DMS153 (cell line): ENCODE results near the gene LSM14A.
"Not testable (repeated sequence)": the region's sequence is repeated elsewhere in the genome, so short reads cannot be mapped to it uniquely, and the experiment has no call there.

Experiments
- DNase-seq: peaks from one replicate; lab custom pipeline; 2025; lab: John Stamatoyannopoulos, UW

LSM14A gene

DNA sequence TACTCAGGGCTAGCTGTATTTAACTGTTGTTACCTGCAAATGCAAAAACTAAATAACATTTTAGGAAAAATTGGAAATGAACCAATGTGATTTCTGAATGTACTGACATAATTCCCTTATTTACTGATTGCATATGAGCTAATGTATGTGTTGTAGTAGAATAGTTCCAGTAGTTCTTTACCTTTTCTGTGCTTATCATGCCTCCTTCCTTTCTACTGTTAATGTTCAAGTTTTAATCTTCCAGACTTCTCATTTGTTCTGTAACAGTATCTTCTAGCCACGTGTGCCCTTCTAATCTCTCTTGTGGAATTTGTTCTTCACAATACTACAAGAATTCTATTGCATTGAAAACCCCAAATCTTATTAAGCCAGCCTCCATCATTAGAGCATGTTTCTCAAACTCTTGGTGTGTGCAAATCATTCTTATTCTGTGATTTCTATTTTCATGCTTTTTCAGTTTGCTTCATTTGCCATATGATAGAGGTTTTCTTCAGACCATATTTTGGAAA is 17.7 kb downstream of the LSM14A start:
- no peak for DNase-seq

DNA sequence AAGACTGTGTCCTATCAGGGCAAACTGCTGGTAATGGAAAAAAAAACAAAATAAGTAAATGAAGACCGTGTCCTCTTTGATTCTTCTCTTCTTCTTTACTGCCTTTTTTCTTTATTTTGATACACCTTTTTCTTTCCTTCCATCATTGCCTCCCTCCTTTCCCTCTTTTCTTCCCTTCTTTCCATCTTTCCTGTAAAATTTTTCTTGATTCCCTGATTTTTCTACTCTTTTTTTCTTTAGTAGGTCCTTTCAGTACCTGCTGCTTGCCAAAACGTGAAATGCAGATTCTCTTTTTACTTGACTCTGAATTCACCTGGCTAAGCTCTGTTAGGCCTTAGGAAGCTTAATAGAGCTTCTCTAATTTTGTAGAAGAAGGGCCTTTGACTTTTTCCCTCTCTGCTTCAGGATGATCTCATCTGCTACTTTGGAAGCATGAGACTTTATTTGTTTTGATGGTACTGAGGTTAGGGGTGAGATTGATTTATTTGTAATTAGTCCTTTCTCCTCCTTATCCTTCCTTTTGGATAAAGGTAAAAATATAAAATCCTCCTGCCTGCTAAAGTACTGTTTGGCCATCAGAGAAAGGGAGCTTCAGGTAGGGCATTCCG is 19.2 kb downstream of the LSM14A start:
- no peak for DNase-seq

DNA sequence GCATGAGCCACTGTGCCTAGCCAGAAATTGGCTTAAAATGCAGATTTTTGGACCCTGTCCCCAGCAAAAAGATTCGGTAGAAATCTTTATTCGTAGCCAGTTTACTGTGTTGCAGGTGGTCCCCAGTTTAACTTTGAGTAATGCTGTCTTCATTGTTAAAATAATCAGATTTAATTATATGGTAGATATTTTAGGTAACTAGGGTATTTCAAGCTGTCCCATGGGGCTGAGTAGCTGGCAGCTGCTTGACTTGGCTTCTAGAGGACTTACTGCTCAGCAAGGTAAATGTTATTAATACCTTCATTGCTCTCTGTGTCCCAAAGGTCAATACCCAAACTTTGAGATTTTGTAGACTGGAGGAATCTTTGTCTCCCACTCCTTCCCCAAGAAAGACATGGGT is 21.1 kb downstream of the LSM14A start:
- no peak for DNase-seq

DNA sequence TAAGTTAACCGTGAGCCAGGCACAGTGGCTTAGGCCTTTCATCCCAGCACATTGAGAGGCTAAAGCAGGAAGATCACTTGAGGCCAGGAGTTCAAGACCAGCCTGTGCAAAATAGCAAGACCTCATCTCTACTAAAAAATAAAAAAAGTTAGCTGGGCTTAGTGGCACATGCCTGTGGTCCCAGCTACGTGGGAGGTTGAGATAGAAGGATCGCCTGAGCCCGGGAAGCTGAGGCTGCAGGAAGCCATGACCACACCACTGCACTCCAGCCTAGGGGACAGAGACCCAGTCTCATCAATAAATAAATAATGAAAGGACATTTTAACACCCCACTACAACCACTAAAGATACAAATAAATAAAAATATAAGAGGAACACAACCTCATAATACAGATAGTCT is 21.6 kb downstream of the LSM14A start:
- no peak for DNase-seq

GRCh38 chr19:34201133-34201532 is 28.8 kb downstream of the LSM14A start:
- no peak for DNase-seq

DNA sequence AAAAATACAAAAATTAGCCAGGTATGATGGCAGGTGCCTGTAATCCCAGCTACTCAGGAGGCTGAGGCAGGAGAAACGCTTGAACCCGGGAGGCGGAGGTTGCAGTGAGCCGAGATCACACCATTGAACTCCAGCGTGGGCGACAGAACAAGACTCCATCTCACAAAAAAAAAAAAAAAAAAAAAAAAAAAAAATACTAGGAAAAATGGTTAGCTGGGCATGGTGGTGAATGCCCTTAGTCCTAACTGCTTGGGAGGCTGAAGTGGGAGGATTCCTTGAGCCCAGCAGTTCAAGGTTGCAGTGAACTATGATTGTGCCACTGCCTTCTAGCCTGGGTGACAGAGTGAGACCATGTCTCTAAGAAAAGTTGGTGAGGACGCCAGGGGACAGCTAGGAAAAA is 33.0 kb downstream of the LSM14A start:
- not testable (repeated sequence) for DNase-seq

DNA sequence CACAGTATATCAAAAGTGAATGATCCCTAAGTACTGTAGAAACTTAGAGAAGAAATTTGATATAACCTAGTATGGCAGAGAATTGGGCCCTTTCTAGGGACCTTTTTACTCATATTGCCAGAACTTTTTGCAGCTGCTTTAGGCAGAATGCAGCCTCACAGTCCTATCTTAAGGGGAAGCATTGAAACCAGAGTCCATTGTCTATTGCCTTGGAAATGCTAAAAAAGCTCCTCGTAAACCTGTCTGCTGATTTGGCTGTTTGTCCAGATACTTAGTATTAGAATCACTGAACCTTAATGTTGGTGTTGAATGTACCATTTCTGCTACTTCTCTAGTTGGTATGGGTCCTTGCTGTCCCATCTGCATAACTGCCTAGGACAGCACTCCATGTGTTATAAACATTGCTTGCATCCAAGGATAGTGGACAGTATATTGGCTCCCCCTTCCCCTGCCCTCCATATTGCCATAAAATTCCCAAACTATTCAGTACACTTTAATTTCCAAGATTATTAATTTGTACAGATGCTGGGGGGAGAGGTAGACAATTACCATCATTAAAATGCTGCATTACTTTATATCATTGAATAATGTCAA is 36.1 kb downstream of the LSM14A start:
- no peak for DNase-seq

- DNase-seq = no peak
These were observed 37.4 kb downstream of the LSM14A start for GRCh38 chr19:34209726-34210125.

DNA sequence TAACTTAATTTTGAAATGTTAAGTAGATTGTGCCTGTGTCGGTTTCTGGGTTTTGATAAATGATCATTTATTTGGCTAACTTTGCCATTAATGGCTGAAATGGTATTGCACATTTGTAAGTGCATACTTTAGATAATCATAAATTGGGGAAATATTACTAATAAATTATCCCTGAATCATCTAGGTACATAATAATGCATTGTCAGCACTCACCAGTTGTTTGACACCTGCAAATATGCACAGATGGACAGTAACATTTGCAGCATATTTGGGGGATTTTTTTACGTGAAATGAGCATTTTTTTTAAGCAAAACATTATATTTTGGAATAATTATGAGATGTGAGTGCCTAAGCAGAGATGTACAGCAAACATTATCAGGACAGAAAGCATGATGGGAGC is 41.0 kb downstream of the LSM14A start:
- no peak for DNase-seq

- no peak for DNase-seq
These were observed 41.7 kb downstream of the LSM14A start for GRCh38 chr19:34214040-34214439.

GRCh38 chr19:34215006-34215665 is 42.8 kb downstream of the LSM14A start:
- DNase-seq = no peak

DNA sequence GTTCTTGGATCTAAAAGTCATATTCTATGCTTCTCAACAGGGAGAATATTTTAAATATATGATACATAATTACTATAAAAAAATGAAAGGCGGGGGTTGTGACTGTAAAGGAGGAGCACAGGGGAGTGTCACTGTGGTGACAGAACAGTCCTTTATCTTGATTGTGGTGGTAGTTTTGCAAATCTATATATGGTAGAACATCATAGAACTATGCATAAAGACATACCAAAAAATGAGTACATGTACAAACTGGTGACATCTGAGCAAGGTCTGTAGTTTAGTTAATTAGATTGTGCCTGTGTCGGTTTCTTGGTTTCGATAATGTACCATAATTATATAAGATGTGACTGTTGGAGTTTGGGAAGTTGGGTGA is 43.3 kb downstream of the LSM14A start:
- DNase-seq = no peak

DNA sequence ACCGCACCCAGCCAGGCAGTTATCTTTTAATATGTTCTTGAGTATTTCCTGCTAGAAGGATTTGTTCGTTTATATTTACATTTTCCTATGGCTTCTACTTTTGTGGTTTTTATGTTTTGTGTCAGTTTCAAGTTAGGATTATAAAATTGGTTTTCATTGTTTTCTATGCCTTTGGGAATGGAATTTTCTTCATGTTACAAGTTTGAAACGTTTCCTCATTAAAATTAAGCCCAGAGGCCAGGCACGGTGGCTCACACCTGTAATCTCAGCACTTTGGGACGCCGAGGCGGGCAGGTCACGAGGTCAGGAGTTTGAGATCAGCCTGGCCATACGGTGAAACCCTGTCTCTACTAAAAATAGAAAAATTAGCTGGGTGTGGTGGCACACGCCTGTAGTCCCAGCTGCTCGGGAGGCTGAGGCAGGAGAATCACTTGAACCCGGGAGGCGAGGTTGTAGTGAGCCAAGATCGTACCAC is 44.5 kb downstream of the LSM14A start:
- not testable (repeated sequence) for DNase-seq

- DNase-seq = peak; percentile 91
These were observed 45.9 kb downstream of the LSM14A start for GRCh38 chr19:34217952-34218817.

DNA sequence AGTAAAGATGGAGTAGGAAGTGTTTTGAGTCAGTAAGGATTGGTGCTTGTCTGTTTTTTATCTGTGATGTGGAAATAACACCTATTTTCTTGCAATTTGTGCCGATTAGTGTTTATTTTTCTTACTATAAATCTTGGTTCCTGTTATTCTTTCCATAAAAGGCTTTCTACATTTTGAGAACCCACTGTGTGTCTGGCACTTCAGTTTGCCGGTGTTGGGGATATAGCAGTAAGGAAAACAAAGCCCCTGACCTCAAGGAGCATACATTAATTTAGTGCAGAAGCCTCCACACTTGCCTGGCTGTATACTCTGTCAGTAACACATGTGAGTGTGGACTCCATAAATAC is 46.5 kb downstream of the LSM14A start:
- DNase-seq = no peak

GRCh38 chr19:34220472-34221063 is 48.3 kb downstream of the LSM14A start:
- no peak for DNase-seq

GRCh38 chr19:34222386-34222785 is 50.1 kb downstream of the LSM14A start:
- no peak for DNase-seq

- DNase-seq = no peak
These were observed 52.8 kb downstream of the LSM14A start for GRCh38 chr19:34224996-34225658.

DNA sequence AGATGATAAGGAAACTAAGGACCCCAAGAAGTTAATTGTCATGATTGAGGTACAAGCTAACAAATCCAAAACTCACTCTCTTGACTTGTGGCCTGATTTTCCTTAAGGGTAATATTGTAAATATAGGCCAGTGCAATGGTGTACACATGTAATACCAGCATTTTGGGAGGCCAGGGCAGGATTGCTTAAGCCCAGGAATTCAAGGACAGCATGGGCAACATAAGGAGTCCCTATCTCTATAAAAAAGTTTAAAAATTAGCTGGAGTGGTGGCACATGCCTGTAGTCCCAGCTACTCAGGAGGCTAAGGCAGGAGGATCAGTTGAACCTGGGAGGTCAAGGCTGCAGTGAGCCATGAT is 53.3 kb downstream of the LSM14A start:
- DNase-seq = no peak

DNA sequence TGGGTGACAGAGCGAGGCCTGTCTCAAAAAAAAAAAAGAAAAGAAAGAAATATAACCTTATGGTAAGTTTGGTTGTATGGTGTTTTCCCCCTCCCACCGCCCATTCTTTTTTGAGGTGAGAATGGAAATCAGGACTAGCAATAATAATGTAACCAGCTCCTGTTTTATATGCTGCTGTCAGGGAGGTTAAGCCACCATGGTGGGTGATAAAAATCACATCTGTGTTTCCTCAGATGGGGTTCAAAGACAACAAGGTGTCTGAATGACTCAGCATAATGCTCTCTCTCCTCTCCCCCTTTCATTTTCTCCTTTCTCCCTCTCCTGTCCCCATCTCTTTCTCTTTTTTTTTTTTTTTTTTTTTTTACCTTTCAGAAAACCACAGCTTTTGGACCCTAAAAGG is 53.7 kb downstream of the LSM14A start:
- no peak for DNase-seq

DNA sequence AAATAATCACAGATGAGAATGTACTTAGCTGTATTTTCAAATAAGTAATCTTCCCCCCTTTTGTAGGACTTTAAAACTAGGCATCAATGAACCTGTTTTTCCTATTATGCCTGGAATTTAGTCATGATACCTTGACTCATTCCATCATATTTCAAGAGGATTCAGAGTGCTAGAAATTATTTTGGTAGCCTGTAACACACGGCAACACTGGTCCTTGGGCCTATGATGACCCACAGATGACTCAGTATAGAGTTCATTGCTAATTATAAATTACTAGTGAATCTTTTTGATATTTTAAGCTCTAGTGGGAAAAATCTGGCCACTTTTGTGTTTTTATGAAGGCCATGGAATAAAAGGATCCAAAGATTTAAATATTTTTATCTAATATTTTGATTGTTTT is 56.0 kb downstream of the LSM14A start:
- no peak for DNase-seq

DNA sequence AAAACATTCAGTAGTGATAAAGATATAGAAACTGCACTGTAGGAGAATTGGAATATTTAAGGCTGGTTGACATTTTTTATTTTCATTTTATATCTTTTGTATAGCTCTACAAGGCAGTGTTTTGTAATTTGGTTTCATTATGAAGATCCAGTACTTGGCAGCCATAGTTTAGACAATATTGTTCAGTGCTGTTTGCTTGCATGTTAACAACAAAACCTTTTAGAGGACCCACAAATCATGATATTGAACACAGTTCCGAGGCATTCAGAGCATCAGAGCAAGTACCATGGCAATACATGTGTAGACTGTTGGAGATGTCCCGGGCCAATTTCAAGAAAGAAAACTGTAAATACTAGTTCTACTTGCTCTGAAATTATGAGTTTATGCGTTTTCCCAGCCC is 56.5 kb downstream of the LSM14A start:
- no peak for DNase-seq
